H54 (cell line): Measurements from ENCODE around the gene ZCCHC14.
"Not testable (repeated sequence)": the region's sequence is repeated elsewhere in the genome, so short reads cannot be mapped to it uniquely, and the experiment has no call there.

ENCODE experiments used
- DNase-seq: peaks from one replicate; pipeline ENCODE4 v3.0.0; 2011; ENCODE audit warnings: low spot score, mixed read lengths; ENCODE audit not compliant: insufficient read length
- FAIRE-seq: peaks from 3 replicates; lab custom pipeline; 2011; peaks lifted over from hg19 to GRCh38; lab: Jason Lieb, UNC
- POLR2A ChIP-seq: IDR thresholded peaks from 2 replicates; pipeline ENCODE4 v1.6.1; 2011; ENCODE audit warnings: low read depth, mild to moderate bottlenecking, low read length

Gene ZCCHC14

DNA sequence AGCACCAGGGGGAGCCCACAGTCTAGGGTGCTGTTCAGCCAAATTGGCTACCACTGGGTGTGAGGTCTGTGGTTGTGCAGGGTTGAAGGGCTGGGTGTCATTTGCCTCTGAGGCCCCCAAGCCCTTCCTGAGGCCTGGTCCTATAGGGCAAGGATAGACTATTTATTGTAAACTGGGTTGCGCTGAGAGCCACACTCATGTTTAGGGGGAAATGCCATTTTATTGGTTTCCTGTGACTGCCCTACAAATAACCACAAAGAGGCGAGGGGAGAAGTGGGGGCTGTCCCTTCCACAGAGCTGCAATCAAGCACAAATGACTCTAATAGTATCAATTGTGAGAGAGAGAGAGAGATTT, 3.6 kb upstream of the ZCCHC14 start:
- DNase-seq (no peak), FAIRE-seq (no peak)
- TF ChIP-seq POLR2A, result no peak

DNA sequence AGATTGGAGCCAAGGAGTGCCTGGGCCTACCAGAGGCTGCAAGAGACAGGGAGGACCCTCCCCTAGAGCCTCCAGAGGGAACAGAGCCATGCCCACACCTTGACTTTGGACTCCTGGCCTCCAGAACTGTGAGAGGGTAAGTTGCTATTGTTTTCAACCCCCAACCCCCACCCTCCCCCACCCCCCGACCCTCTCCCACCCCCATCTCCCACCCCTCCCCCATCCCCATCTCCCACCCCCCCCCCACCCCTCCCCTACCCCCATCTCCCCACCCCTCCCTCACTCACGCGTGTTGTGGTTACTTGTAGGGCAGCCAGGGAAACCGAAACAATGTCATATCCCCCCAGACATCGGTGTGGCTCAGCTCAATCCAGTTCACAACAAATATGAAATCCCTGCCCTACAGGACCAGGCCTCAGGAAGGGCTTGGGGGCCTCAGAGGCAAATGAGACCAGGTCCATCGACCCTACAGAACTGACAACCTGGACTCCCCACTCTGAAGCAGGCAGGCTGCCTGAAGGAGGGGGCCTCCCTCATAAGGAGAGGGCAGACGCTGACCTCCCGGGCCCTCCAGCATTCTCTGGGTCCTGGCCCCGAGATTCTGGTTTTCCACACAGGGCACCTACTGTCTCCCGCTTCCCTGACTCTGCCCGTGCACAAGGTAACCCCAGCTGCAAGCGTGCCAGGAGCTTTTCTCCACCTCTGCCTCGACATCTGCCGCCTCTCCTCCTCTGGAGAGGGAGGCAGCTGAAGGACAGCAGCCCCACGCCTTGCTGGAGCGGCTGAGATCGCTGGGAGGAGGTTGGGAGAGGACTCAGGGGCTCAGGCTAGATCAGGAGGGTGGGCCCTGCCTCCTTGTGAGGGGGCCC, 3.0 kb upstream of the ZCCHC14 start:
- TF ChIP-seq POLR2A, result no peak
- FAIRE-seq (no peak), DNase-seq (no peak)

GRCh38 chr16:87493608-87494280, 920 bp upstream of the ZCCHC14 start:
- DNase-seq (no peak), FAIRE-seq (no peak)
- TF ChIP-seq POLR2A, result no peak

DNA sequence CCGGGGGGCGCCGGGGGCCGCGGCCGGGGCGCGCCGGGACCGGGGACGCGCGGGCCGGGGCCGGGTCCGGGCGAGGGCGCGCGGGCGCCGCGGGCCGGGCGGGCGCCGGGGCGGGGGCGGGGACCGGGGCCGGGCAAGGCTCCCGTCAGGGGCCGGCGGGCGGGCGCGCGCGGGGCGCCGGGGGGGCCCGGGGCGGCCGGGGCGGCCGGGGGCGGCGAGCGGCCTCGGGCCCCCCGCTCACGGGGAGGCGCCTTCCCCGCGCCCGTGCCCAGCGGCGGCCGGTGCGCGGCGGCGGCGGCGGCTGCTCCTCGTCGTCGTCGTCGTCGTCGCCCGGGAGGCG, 563 bp downstream of the ZCCHC14 start:
- DNase-seq, result no peak
- no peak for FAIRE-seq
- no peak for TF ChIP-seq POLR2A

- FAIRE-seq, result no peak
- TF ChIP-seq POLR2A, result no peak
- no peak for DNase-seq
Observed at GRCh38 chr16:87491522-87492290, 1.1 kb downstream of the ZCCHC14 start.

- DNase-seq, FAIRE-seq: not testable (repeated sequence)
Observed at GRCh38 chr16:87490799-87491521, 1.9 kb downstream of the ZCCHC14 start.

DNA sequence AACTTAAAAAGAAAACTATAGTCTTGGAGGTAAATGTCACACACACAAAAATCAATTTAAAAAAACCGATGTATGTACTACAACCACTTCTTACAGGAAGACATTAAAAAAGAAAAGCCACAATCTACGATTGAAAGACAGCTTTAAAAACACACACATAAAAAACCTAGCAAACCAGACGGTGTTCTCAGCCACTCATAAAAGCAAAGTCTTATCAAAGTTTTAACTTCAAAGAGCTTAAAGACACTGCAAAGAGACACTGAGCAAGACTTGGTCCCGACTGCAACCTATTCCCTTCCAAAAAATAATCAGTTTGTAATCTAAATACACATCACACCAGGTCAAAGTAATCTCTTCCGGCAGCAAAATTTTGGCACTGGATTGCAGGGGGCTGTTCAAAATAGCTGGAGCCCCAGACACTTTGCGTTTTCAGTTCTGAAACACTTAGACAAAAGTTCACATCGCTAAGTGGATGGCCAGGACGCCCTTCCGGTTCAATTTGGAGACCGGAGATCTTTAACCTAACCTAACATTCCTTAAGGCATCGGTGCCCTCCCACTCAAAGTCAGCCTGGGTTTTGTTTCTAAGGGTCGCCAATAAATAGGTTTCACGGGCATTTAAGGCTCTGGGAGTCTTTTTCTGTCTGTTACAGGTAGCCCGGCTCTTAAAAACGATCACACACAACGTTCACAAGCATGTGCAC, 2.6 kb downstream of the ZCCHC14 start:
- no peak for DNase-seq
- TF ChIP-seq POLR2A, result no peak
- no peak for FAIRE-seq

GRCh38 chr16:87489434-87490045, 3.3 kb downstream of the ZCCHC14 start:
- no peak for TF ChIP-seq POLR2A
- DNase-seq, result no peak
- no peak for FAIRE-seq

DNA sequence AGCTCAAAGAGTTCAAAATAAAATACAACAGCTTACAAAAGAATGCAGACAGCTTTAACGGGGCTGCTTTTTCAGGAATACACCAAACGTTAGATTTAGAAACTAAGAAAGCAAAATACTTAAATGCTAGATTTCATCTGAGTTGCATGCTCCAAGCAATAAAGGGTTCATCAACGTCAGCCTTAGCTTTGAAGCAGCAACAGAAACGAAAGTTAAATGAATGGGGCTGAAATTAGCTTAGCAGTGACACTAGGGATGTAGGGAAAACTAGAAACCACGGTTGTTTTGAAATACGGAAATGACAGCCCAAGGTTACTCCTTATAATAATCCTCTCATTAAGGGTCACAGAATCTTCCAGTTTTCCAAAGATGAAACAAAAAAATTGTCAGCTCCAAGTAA, 3.9 kb downstream of the ZCCHC14 start:
- FAIRE-seq, DNase-seq: not testable (repeated sequence)

DNA sequence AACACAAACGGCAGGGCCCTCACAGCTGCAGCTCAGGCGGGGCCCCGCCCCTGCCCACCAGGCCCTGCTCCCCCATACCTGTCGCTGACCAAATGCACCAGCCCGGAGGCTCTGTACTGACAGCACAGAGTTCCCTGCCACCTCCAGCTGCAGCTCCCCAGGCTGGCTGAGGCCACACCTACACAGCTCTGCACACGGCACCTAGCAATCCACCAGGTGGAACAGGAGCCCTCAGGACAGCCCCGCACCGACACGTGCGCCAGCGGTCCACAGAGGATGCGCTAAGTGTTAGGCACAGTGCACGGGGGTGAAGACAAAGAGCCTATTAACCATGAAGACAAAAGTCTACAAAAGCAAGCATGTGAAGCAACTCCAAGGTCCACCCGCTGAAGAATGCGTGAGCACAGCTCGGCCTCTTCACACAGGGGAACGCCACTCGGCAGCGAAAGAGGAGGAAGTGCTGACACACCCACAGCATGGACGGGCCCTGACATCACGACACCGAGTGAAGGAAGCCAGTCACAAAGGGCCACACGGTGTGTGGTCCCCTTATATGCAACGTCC, 5.4 kb downstream of the ZCCHC14 start:
- FAIRE-seq (no peak), DNase-seq (no peak)
- no peak for TF ChIP-seq POLR2A

DNA sequence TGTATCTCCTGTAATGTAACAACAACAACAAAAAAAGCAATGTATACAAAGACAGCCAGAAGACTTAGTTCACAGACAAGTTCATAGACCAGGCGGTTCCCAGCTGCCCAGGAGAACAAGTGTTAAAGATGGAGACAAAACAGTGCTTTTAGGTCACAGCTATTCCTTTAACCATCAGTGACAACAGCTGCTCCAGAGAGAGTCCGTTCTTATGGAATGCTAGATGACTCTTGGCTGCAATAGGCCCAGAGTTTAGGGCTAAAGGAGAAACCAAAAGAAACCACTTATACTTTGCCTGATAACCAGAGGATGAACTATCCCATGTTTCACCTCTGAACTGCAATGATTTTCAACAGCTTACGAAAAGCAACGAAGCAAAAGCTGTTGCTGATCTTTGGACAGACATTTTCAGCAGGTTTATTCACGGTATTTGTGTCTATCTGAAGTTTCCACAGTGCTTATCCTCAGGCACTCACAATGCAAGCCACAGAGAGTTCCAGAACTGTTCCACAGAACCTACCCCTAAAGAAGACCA, 6.0 kb downstream of the ZCCHC14 start:
- no peak for FAIRE-seq
- no peak for TF ChIP-seq POLR2A
- DNase-seq, result no peak

DNA sequence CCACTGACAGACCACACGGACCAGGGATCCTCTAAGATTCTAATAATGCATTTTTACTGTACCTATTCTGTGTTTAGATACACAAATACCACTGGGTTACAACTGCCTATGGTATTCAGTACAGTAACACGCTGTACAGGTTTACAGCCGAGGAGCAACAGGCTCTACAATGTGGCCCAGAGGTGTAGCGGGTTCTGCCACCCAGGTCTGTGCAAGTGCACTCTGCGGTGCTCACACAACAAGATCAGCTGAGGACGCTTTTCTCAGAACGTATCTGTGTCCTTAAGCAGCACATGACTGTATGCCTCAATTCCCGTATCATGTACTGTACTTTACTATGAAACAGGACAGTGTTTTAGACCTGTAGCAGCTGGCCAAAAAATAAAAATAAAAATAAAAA, 6.5 kb downstream of the ZCCHC14 start:
- FAIRE-seq, result no peak

GRCh38 chr16:87485792-87486191, 7.0 kb downstream of the ZCCHC14 start:
- not testable (repeated sequence) for DNase-seq, FAIRE-seq

More for the DNA sequence above, 6.5 kb downstream of the ZCCHC14 start:
- DNase-seq, result no peak
- TF ChIP-seq POLR2A, result no peak
